Measurements from ENCODE around the gene TSPYL6.
"Not testable (repeated sequence)": the region's sequence is repeated elsewhere in the genome, so short reads cannot be mapped to it uniquely, and the experiment has no call there.

Gene TSPYL6

GRCh38 chr2:54267577-54267976, 11.5 kb upstream of the TSPYL6 start:
- peaks cover 10% of the 10 kb centered on the region for H3K4me1 Mint-ChIP-seq
- no peak overlapping the region for H3K4me3 Mint-ChIP-seq
- DNase-seq (no peak), ATAC-seq (no peak)
- H3K9me3 Mint-ChIP-seq, result peaks cover 17% of the 10 kb centered on the region
- peaks cover 7% of the 10 kb centered on the region for H3K36me3 Mint-ChIP-seq (ENCODE audit: low read depth)
- no peaks in the 10 kb centered on the region for H3K27me3 Mint-ChIP-seq
- H3K27ac Mint-ChIP-seq, result no peak overlapping the region

- not testable (repeated sequence) for DNase-seq; H3K36me3 Mint-ChIP-seq (ENCODE audit: low read depth); H3K27ac Mint-ChIP-seq; ATAC-seq; H3K4me1 Mint-ChIP-seq; H3K4me3 Mint-ChIP-seq; H3K27me3 Mint-ChIP-seq
- H3K9me3 Mint-ChIP-seq, result peaks cover 17% of the 10 kb centered on the region
These were observed 9.1 kb upstream of the TSPYL6 start for GRCh38 chr2:54265081-54265480.

GRCh38 chr2:54262015-54262765, 6.2 kb upstream of the TSPYL6 start:
- ATAC-seq (no peak), DNase-seq (no peak)
- H3K4me1 Mint-ChIP-seq, result no peaks in the 10 kb centered on the region
- H3K27ac Mint-ChIP-seq, result no peak overlapping the region
- H3K9me3 Mint-ChIP-seq, result peaks cover 17% of the 10 kb centered on the region
- H3K4me3 Mint-ChIP-seq, result no peak overlapping the region
- H3K27me3 Mint-ChIP-seq, result no peaks in the 10 kb centered on the region
- peaks cover 7% of the 10 kb centered on the region for H3K36me3 Mint-ChIP-seq (ENCODE audit: low read depth)

- peaks cover 7% of the 10 kb centered on the region for H3K36me3 Mint-ChIP-seq (ENCODE audit: low read depth)
- ATAC-seq (no peak), DNase-seq (no peak)
- no peaks in the 10 kb centered on the region for H3K27me3 Mint-ChIP-seq
- H3K9me3 Mint-ChIP-seq, result peaks cover 17% of the 10 kb centered on the region
- no peaks in the 10 kb centered on the region for H3K4me1 Mint-ChIP-seq
- no peak overlapping the region for H3K4me3 Mint-ChIP-seq
- H3K27ac Mint-ChIP-seq, result no peak overlapping the region
These were observed 5.5 kb upstream of the TSPYL6 start for GRCh38 chr2:54261537-54261936.

GRCh38 chr2:54260241-54260595, 4.2 kb upstream of the TSPYL6 start:
- no peaks in the 10 kb centered on the region for H3K4me1 Mint-ChIP-seq
- no peak overlapping the region for H3K27ac Mint-ChIP-seq
- H3K4me3 Mint-ChIP-seq, result no peak overlapping the region
- peaks cover 13% of the 10 kb centered on the region for H3K9me3 Mint-ChIP-seq
- no peaks in the 10 kb centered on the region for H3K27me3 Mint-ChIP-seq
- H3K36me3 Mint-ChIP-seq (ENCODE audit: low read depth), result peaks cover 5% of the 10 kb centered on the region
- DNase-seq (no peak), ATAC-seq (no peak)

GRCh38 chr2:54259413-54260240, 3.6 kb upstream of the TSPYL6 start:
- DNase-seq (no peak), ATAC-seq (no peak)
- Mint-ChIP-seq H3K4me1 (no peaks in the 10 kb centered on the region), H3K9me3 (peaks cover 7% of the 10 kb centered on the region), H3K27ac (no peak overlapping the region), H3K4me3 (no peak overlapping the region), H3K27me3 (no peaks in the 10 kb centered on the region), H3K36me3 (ENCODE audit: low read depth) (peaks cover 5% of the 10 kb centered on the region)

- no peaks in the 10 kb centered on the region for H3K9me3 Mint-ChIP-seq
These were observed 2.1 kb upstream of the TSPYL6 start for GRCh38 chr2:54258166-54258565.

GRCh38 chr2:54255230-54256090, 569 bp downstream of the TSPYL6 start:
- no peaks in the 10 kb centered on the region for H3K27me3 Mint-ChIP-seq
- no peak overlapping the region for H3K27ac Mint-ChIP-seq
- no peaks in the 10 kb centered on the region for H3K4me1 Mint-ChIP-seq
- H3K9me3 Mint-ChIP-seq, result no peaks in the 10 kb centered on the region
- ATAC-seq, result no peak
- no peak overlapping the region for H3K4me3 Mint-ChIP-seq
- DNase-seq, result no peak
- H3K36me3 Mint-ChIP-seq (ENCODE audit: low read depth), result peaks cover 7% of the 10 kb centered on the region

More at GRCh38 chr2:54258166-54258565, 2.1 kb upstream of the TSPYL6 start:
- ATAC-seq, result no peak
- H3K4me3 Mint-ChIP-seq, result no peak overlapping the region
- H3K27ac Mint-ChIP-seq, result no peak overlapping the region
- no peak for DNase-seq
- H3K36me3 Mint-ChIP-seq (ENCODE audit: low read depth), result peaks cover 4% of the 10 kb centered on the region
- H3K27me3 Mint-ChIP-seq, result no peaks in the 10 kb centered on the region
- H3K4me1 Mint-ChIP-seq, result no peaks in the 10 kb centered on the region

- ATAC-seq (no peak), DNase-seq (no peak)
- Mint-ChIP-seq H3K27me3 (no peaks in the 10 kb centered on the region), H3K4me1 (no peaks in the 10 kb centered on the region), H3K4me3 (no peak overlapping the region), H3K36me3 (ENCODE audit: low read depth) (peaks cover 7% of the 10 kb centered on the region), H3K27ac (no peak overlapping the region), H3K9me3 (no peaks in the 10 kb centered on the region)
These were observed 1.8 kb downstream of the TSPYL6 start for GRCh38 chr2:54254180-54254579.

GRCh38 chr2:54249629-54250028, 6.4 kb downstream of the TSPYL6 start:
- DNase-seq (no peak), ATAC-seq (no peak)
- peaks cover 4% of the 10 kb centered on the region for H3K36me3 Mint-ChIP-seq (ENCODE audit: low read depth)
- H3K4me1 Mint-ChIP-seq, result no peaks in the 10 kb centered on the region
- no peak overlapping the region for H3K27ac Mint-ChIP-seq
- H3K9me3 Mint-ChIP-seq, result peaks cover 5% of the 10 kb centered on the region
- no peak overlapping the region for H3K4me3 Mint-ChIP-seq
- H3K27me3 Mint-ChIP-seq, result no peaks in the 10 kb centered on the region

- H3K4me1 Mint-ChIP-seq, result no peaks in the 10 kb centered on the region
- H3K36me3 Mint-ChIP-seq (ENCODE audit: low read depth), result no peaks in the 10 kb centered on the region
- no peak overlapping the region for H3K4me3 Mint-ChIP-seq
- DNase-seq, result no peak
- no peaks in the 10 kb centered on the region for H3K27me3 Mint-ChIP-seq
- H3K9me3 Mint-ChIP-seq, result peaks cover 5% of the 10 kb centered on the region
- no peak for ATAC-seq
- no peak overlapping the region for H3K27ac Mint-ChIP-seq
These were observed 8.9 kb downstream of the TSPYL6 start for GRCh38 chr2:54247115-54247514.

- Mint-ChIP-seq H3K27me3 (no peaks in the 10 kb centered on the region), H3K4me3 (no peak overlapping the region), H3K36me3 (ENCODE audit: low read depth) (peaks cover 6% of the 10 kb centered on the region), H3K4me1 (peaks cover 1% of the 10 kb centered on the region), H3K27ac (no peak overlapping the region), H3K9me3 (peaks cover 11% of the 10 kb centered on the region)
- ATAC-seq, result no peak
- no peak for DNase-seq
These were observed 15.2 kb downstream of the TSPYL6 start for GRCh38 chr2:54240515-54241469.

GRCh38 chr2:54239427-54239826, 16.6 kb downstream of the TSPYL6 start:
- peaks cover 14% of the 10 kb centered on the region for H3K9me3 Mint-ChIP-seq
- H3K36me3 Mint-ChIP-seq (ENCODE audit: low read depth), result peaks cover 7% of the 10 kb centered on the region
- ATAC-seq (peak; percentile 52), DNase-seq (no peak)
- H3K4me3 Mint-ChIP-seq, result no peak overlapping the region
- H3K27ac Mint-ChIP-seq, result no peak overlapping the region
- H3K27me3 Mint-ChIP-seq, result no peaks in the 10 kb centered on the region
- H3K4me1 Mint-ChIP-seq, result peaks cover 1% of the 10 kb centered on the region

GRCh38 chr2:54237428-54237827, 18.6 kb downstream of the TSPYL6 start:
- Mint-ChIP-seq H3K36me3 (ENCODE audit: low read depth) (peaks cover 9% of the 10 kb centered on the region), H3K4me1 (peaks cover 1% of the 10 kb centered on the region), H3K27ac (no peak overlapping the region), H3K9me3 (peaks cover 17% of the 10 kb centered on the region), H3K27me3 (no peaks in the 10 kb centered on the region), H3K4me3 (no peak overlapping the region)
- ATAC-seq (no peak), DNase-seq (no peak)

Measured in activated naive CD8-positive, alpha-beta T cell treated with anti-CD3 and anti-CD28 coated beads, Interleukin-2, amount 50 U/mL, for 24 hours (primary cell).